Cardiac muscle cell (in vitro differentiated cells and primary cell): ENCODE data around the gene PIAS1. TPM values are rescaled to one million over a fixed set of nuclear protein-coding genes. Genes with fewer than 3 reads are reported as not detected.
A peak's percentile ranks its signal among the peaks of the same experiment; 100 is the strongest.

Experiments
- DNase-seq, 2 donors: peaks; one replicate each; pipeline versions ENCODE4 v3.0.0 to v3.0.0-alpha.2; 2010 to 2017; ENCODE audit warnings: low read depth in 1 of 2, low spot score in 1 of 2
- H3K27ac ChIP-seq: fragments of 200-600 bp; sonication (generic); 2 replicates; pipeline ENCODE4 v1.5.1; 2016
- H3K27me3 ChIP-seq: fragments of 200-600 bp; sonication (generic); 2 replicates; pipeline ENCODE4 v1.6.0; 2016; ENCODE audit warnings: control low read depth
- H3K36me3 ChIP-seq: fragments of 200-600 bp; sonication (generic); 2 replicates; pipeline ENCODE4 v1.5.1; 2016; ENCODE audit warnings: control low read depth
- H3K4me1 ChIP-seq: fragments of 200-600 bp; sonication (generic); 2 replicates; pipeline ENCODE4 v1.8.1; 2017; ENCODE audit warnings: low read depth, mild to moderate bottlenecking, mixed run types
- H3K4me3 ChIP-seq: fragments of 200-600 bp; sonication (generic); 2 replicates; pipeline ENCODE4 v1.5.1; 2016; ENCODE audit warnings: mild to moderate bottlenecking
- H3K9me3 ChIP-seq: fragments of 200-600 bp; sonication (generic); 2 replicates; pipeline ENCODE4 v1.5.1; 2017; ENCODE audit warnings: low read depth, mild to moderate bottlenecking, control low read depth
- polyA plus RNA-seq: library from polyadenylated mRNA; unstranded; fragments of >200 nt; fragmentation: Nextera tagmentation; extraction: Ambion mirVana; gene quantifications from 2 replicates; pipeline ENCODE4 v1.2.1, GENCODE V29; 2016
- total RNA-seq: library from RNA; depleted of rRNA; stranded (reverse); fragments of >200 nt; gene quantifications from 2 replicates; pipeline ENCODE4 v1.2.3, GENCODE V29; 2016
- TF ChIP-seq, protein P1 (sequence below): IDR thresholded peaks from 2 replicates; pipeline ENCODE4 v1.5.1; 2012; ENCODE audit warnings: low read depth, mild to moderate bottlenecking, low read length

The PIAS1 gene
- total and polyA plus RNA-seq, 2 experiments from 2014 or later: 29.0 to 44.3 TPM

DNA sequence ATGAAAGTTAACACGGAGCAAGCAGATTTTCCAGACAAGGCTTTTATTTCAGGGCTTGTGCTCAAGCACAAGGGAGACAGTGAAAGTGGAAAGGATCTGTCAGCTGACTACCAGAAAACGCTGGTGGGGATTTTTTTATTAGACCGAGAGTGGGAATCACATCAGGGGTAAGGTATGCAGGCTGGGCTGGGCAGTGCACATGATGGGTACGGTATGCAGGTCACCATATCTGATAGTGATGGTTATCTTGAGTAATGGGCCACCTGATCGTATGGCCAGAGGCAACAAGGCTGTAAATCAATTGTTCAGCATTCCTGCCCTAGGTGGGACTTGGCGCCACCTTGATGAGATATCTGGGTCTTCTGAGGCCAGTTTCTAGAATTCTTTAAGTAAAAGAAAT is 36.9 kb upstream of the PIAS1 start:
- Histone ChIP-seq H3K27me3 (no peaks in the 10 kb centered on the region), H3K27ac (no peak overlapping the region), H3K9me3 (no peaks in the 10 kb centered on the region), H3K36me3 (no peaks in the 10 kb centered on the region), H3K4me1 (peaks cover 8% of the 10 kb centered on the region), H3K4me3 (no peak overlapping the region)
- TF ChIP-seq, protein P1, sequence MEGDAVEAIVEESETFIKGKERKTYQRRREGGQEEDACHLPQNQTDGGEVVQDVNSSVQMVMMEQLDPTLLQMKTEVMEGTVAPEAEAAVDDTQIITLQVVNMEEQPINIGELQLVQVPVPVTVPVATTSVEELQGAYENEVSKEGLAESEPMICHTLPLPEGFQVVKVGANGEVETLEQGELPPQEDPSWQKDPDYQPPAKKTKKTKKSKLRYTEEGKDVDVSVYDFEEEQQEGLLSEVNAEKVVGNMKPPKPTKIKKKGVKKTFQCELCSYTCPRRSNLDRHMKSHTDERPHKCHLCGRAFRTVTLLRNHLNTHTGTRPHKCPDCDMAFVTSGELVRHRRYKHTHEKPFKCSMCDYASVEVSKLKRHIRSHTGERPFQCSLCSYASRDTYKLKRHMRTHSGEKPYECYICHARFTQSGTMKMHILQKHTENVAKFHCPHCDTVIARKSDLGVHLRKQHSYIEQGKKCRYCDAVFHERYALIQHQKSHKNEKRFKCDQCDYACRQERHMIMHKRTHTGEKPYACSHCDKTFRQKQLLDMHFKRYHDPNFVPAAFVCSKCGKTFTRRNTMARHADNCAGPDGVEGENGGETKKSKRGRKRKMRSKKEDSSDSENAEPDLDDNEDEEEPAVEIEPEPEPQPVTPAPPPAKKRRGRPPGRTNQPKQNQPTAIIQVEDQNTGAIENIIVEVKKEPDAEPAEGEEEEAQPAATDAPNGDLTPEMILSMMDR: no peak
- DNase-seq: no peak

GRCh38 chr15:68018797-68019444 is 35.2 kb upstream of the PIAS1 start:
- Histone ChIP-seq H3K4me3 (no peak overlapping the region), H3K27me3 (no peaks in the 10 kb centered on the region), H3K36me3 (no peaks in the 10 kb centered on the region), H3K4me1 (peaks cover 8% of the 10 kb centered on the region), H3K9me3 (no peaks in the 10 kb centered on the region), H3K27ac (no peak overlapping the region)
- TF ChIP-seq, protein P1: no peak
- DNase-seq: no peak

- DNase-seq: peak in 1 of 2 donors; percentile 17
- no peaks in the 10 kb centered on the region for H3K9me3 ChIP-seq
- no peak overlapping the region for H3K27ac ChIP-seq
- no peaks in the 10 kb centered on the region for H3K27me3 ChIP-seq
- no peak overlapping the region for H3K4me3 ChIP-seq
- TF ChIP-seq, protein P1: no peak
- no peaks in the 10 kb centered on the region for H3K36me3 ChIP-seq
- peaks cover 13% of the 10 kb centered on the region for H3K4me1 ChIP-seq
Observed at GRCh38 chr15:68019814-68020525, 34.1 kb upstream of the PIAS1 start.

DNA sequence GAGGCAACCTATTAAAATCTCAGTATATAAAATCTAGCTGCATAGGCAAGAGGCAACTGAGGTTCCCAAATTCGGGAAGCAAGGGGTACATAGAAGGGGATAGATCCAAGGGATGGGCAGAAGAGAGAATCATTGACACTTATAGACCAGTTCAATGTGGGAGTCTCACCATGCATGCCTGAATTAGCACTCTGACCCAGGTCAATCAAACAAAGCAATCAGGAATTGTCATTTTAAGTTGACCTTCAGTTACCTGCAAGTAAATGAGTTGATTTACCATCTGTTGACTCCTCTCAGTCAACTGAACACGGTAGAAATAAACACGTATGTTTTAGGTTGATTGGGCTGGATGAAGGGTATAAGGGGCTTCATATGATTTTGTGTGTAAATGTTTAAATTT is 33.4 kb upstream of the PIAS1 start:
- Histone ChIP-seq H3K27ac (no peak overlapping the region), H3K4me3 (no peak overlapping the region), H3K36me3 (no peaks in the 10 kb centered on the region), H3K27me3 (no peaks in the 10 kb centered on the region), H3K4me1 (peaks cover 19% of the 10 kb centered on the region), H3K9me3 (no peaks in the 10 kb centered on the region)
- TF ChIP-seq, protein P1: no peak
- no peak for DNase-seq

DNA sequence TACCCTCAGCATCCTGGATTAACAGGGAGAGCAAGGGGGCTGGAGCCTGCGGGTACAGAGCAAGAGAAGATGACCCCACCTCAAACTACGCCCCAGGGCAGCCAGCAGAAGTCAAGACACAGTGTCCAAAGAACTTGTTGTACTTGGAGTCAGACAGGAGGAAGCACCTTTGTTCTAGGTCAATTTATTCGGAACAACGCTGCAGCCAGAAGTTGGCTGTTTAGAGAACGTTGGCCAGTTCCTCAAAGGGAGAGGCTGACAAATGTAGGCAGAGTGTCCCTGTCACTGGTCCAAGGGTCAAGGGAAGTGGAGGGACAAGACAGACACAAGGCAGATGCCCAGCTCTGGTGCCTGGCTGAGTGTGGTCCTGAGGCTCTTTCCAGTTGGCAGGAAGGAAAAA is 32.1 kb upstream of the PIAS1 start:
- TF ChIP-seq, protein P1: no peak
- DNase-seq: no peak
- no peaks in the 10 kb centered on the region for H3K36me3 ChIP-seq

More for the DNA sequence above, 32.1 kb upstream of the PIAS1 start:
- Histone ChIP-seq H3K9me3 (no peaks in the 10 kb centered on the region), H3K4me3 (no peak overlapping the region), H3K27me3 (no peaks in the 10 kb centered on the region), H3K27ac (no peak overlapping the region), H3K4me1 (peaks cover 24% of the 10 kb centered on the region)
